ENCODE measurements around the gene DNER.

DNA sequence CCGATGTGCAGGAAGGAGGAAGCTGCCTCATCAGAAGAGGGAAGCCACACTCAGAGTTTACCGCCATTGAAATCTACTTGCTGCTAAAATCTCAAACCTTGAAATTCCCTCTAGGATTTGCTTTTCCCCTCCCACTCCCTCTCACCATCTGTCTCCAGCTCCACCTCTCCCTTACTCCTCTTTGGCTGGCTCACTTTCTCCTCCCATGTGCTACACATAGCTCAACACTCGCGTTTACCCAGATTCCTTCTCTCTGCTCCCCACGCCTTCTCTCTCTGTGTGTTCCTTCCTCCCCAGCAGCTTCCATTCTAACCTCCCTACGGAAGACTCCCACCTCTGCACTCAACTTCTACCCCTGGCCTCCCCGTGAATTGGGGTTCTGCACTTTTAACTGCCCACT, 143.1 kb downstream of the DNER start:
- TF ChIP-seq CTCF (conservative IDR thresholded peaks at IDR 0.05; ENCODE audit: low read depth, low read length) (no peak), EZH2 (IDR thresholded peaks at IDR 0.05; ENCODE audit: borderline replicate concordance, low read depth, low read length, poor library complexity, severe bottlenecking) (no peak)
